Cerebellar nuclear complex (tissue), 1 donor: ENCODE measurements around the gene CPSF4L.

Experiments
- DNase-seq, 2 experiments: peaks; one replicate each; lab custom pipeline; 2025; lab: John Stamatoyannopoulos, UW

Gene CPSF4L

DNA sequence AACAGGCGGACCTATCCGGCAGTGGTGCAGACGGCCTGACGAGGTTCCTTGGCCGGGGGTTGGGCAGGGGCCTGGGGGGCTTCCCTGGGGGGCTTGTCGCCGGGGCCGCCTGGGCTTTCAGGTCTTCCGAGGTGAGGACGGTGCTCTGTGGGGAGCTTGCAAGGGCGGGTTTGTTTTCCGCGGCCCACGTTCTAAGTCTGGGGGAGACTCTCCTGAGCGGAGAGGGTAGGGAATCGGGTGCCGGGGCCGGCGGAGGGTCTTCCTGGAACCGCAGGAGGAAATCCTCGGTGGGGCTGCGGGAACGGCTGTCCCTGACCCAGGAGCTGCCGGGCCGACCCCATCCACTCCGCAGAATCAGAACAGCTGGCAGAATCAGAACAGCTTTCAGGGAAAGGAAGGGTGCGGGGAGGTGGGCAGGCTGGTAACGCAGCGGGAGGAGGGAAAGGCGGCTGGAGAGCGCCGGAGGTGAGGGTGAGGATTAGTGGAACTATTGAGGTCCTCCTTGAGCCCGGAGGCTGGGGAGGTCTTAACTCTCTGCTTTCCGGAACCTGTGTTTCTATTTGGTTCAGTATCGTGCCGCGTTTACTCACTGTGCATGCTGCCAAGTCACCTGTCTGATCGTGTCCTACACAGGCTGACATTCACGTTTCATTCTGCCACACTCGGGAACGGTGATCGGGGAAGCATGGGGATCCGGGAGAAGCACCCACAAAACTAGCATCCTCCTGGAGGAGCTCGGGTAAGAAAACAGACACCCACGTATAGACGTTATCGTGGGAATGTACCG lies 28.9 kb downstream of the CPSF4L start:
- no peak for DNase-seq

DNA sequence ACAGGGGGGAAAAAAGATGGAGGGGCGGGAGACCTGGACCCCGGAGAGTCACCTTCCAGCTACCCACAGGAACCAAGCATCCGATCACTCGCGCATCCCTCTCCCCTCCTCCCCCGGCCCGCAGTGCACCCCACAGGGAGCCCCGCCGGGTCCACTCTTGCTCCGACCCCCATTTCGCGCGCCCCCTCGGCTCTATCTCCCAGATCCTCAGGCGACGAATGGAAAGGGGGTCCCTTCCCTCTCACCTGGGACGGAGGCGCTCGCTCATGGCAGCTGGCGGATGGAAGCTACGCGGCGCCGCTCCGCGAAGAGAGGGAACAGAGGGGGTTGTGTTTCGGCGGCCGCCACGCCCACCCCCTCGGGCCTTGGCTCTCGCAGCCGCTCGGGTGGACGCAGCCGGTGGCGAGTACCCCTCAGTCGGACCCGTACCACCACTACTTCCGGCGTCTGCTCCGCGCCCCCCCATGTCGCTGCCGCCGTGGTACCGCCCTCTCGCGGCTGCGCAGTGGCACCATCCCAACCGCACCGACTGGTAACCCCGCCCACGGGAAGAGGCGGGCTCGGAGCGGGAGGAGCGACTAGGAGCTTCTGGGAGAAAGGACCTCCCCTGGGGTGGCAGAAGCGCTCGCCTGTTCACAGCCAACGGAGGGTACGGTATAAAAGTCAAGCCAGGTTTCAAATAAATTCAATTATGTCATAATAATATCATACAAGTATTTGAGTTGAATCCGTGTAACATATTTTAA lies 29.7 kb downstream of the CPSF4L start:
- DNase-seq = peak; percentile 65 to 91

DNA sequence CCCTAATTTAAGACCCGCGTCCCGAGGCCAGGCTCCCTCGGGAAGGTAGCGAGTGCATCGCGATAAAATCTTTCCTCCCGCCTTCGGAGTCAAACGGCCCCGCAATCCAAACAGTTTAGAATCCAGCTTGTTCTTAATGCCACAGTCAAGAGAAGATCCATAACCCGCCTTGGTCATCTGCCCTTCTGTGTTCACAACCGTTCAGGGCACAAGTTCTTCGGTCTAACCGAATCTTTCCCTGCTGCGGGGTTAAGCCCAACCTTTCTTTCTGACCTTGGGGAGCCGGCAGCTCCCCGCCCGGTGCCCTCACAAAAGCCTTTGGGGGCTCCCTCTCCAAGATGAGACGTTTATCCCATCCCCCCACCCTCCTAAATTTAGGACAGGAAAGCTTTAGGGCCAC lies 30.3 kb downstream of the CPSF4L start:
- no peak for DNase-seq

DNA sequence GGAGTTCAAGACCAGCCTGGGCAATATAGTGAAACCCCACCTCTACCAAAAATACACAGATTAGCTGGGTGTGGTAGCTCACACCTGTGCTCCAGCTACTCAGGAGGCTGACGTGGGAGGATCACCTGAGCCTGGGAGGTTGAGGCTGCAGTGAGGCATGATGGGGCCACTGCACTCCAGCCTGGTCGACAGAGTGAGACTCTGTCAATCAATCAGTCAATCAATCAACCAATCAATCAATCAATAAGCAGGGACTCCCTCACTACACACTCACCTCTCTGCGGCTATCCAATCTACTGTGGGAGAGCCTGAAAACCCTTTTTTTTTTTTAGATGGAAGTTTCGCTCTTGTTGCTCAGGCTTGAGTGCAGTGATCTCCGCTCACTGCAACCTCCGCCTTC lies 31.6 kb downstream of the CPSF4L start:
- DNase-seq = no peak

DNA sequence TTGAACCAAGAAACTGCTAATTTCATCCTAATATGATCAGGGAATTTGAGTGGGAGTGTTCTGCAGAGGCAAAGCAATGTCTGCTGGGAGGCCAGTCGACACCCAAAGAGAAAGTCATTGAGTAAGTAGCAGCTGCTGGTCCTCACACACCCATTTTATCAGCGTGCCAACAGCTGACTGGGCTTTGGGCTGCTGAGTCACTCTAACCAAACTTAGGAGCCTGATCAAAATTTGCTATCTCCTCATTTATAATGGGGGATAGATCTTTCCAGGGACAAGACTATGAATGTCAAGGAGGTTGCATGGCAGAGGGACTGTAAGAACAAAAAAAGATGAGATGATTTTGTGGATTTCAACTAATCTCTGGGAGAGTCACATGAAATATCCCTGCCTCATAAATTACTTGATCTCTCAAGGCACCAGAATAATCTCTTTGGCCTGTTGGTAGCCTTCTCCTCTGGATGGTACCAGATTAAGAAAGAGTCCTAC lies 32.9 kb downstream of the CPSF4L start:
- no peak for DNase-seq

DNA sequence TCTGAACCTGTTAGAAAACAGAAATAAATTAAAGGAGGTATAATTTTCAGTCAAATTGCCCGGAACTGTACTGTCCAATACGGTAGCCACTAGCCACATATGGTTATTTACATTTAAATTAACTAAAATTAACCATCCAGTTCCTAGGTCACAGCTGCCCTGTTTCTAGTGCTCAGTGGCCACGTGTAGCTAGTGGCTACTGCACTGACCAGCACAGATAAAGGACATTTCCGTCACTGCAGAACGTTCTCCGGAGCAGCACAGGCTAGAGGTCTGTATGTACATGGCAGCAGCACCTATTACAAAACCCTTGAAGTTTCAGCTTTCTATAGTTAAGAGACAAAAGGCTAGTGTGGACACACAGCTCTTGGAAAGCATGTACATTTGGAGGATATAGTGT lies 33.7 kb downstream of the CPSF4L start:
- no peak for DNase-seq

DNA sequence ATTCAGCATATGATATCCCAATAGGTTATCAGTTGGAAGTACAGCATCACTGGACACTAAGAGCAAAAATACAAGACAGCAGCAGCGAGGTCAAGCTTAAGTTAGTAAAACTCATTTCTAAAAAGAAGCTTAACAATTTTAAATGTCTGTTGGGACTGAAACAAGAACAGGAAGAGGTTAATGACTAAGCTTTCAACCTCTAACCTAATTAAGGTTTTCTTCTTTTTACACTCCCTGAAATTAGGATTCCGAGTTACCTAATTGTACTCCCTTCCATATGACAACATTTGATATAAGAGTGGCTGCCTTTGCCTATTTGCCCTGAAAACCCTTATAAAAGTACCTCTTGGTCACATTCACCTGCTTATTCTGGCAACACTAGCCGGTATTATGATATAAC lies 34.3 kb downstream of the CPSF4L start:
- DNase-seq = no peak

DNA sequence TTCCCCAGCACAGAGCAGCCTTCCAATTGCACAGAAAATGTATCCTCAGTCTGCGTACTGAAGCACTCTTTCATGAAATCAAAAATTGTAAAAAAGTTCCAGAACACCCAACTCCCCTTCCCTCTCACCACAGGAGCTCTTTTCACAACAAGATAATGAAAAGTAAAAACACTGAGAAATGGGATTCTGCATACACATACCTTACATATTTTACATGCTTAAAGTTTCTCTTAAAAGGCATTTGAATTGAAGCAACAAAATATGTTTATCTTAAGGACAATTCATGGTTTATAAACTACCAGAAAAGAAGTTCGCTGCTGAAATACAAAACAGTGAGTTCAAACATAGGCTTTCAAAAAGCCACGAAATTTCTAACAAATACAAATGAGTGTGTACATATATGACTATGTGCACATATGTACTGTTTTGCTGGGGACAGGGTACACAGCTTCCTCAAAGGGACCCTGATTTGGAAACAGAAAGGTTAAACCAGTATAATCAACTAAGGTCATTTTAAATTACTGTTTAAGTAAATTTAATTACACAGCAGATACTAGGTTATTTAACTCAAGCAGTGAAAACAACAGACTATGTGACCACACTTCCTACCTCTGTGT lies 35.0 kb downstream of the CPSF4L start:
- no peak for DNase-seq

DNA sequence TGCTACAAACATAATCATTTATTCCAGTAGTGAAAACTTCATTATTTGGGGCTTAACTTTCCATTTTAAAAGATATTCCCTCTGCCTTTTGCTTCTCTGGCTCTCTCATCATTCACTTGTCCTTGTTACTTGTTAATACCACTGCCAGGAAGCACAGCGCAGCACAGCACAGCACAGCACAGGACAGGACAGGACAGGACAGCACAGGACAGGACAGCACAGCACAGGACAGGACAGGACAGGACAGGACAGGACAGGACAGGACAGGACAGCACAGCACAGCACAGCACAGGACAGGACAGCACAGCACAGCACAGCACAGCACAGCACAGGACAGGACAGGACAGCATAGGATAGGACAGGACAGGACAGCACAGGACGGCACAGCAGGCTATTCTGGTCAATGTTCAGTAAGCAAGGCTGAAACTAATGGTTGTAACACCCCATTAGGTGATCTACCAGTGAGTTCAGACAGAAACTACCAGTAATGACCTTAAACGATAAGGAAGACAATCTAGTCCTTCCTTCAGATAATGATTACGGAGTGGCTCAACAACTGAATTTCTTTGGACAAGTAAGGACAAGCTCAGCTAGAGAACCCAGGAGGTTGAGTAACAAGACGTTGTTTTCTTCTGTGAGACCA lies 36.9 kb downstream of the CPSF4L start:
- no peak for DNase-seq

DNA sequence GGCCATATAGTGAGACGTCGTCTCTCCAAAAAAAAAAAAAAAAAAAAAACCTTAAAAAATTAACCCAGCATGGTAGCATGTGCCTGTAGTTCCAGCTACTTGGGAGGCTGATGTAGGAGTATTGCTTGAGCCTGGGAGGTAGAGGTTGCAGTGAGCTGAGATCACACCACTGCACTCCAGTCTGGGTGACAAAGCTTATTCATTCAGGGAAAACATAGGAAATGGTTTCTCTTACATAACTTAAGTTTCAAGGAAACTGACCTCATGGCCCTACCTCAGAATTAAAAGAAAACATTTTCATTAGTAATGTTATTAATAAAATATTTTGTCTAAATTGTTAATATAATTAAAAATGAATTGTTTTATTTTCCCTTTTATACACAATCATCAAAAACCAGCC lies 37.4 kb downstream of the CPSF4L start:
- DNase-seq = no peak

DNA sequence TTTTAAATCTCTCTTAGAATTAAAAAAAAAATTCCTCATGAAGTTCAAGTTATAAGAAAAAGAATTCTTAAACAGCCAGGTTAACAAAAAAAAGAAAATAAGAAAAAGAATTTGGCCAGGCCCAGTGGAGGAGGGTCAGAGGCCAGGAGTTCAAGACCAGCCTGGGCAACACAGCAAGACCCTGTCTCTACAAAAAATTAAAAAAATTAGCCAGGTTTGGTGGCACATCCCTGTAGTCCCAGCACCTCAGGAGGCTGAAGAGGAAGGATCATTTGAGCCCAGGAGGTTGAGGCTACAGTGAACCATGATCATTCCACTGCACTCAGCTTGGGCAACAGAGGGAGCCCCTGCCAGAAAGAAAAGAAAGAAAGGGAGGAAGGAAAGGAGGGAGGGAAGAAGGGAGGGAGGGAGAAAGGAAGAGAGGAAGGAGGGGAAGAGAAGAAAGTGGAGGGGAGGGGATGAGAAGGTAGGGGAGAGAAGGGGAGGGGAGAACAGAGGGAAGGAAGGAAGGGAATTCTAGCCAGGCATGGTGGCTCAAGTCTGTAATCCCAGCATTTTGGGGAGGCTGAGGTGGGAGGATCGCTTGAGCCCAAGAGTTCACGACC lies 38.0 kb downstream of the CPSF4L start:
- DNase-seq = no peak

DNA sequence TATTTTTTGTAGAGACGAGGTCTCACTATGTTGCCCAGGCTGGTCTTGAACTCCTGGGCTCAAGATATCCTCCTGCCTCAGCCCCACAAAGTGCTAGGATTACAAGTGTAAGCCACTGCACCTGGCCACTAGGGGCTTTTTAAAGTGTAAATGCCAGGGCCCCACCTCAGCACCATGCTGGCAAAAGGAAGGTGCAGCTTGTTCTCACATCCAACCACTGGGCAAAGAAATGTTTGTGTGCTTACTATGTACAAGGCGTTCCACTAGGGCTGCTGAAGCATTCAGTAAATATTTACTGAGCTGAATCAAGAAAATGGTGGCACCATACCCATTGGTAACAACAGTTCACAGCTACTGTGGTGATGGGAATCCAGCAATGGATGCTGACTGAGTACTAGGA lies 46.2 kb downstream of the CPSF4L start:
- no peak for DNase-seq

DNA sequence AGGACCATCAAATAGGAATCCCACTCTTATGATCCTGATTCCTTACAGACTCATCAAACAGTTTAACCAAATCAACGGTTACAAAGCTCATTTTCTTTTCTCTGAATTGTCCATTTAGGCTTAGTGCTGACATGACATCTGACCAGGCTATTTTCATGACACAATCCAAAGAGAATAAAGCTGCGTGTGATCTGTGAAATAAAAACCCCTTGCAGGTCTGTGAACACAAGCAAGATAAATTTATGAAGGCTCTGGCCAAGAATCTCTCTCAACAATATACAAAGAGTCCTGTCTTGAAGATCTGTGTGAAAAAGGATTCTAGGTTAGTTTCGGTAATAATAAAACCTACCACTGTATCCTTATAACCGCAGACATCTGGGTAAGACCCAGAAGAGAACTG lies 46.8 kb downstream of the CPSF4L start:
- DNase-seq = no peak

DNA sequence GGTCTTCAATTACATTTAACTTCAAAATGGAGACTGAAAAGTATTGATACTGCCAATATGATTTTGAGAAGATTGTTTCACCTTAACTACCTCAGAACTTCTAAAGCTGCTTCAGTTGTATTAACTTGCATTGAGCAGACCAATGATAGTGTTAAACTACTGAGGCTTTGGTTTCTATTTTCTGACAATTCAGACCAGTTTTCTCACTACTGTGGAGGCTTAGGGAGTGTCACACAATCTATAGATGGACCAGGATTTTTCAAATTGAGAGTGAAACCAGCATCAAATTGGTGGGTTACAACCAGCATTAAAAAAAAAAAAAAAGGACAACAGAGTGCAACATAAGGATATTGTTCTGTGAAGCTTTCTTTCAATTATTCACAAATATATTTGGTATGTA lies 47.7 kb downstream of the CPSF4L start:
- DNase-seq = no peak

DNA sequence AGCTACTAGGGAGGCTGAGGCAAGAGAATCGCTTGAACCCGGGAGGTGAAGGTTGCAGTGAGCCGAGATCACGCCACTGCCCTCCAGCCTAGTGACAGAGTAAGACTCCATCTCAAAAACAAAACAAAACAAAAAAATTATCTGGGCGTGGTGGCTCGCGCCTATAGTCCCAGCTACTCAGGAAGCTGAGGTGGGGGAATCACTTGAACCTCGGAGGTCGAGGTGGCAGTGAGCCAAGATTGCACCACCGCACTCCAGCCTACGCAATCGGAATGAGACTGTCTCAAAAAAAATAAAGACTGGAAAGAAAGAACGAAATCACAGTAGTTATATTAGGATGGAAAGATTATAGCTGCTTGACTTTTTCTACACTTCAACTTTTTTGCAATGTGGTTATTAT lies 49.9 kb downstream of the CPSF4L start:
- no peak for DNase-seq

DNA sequence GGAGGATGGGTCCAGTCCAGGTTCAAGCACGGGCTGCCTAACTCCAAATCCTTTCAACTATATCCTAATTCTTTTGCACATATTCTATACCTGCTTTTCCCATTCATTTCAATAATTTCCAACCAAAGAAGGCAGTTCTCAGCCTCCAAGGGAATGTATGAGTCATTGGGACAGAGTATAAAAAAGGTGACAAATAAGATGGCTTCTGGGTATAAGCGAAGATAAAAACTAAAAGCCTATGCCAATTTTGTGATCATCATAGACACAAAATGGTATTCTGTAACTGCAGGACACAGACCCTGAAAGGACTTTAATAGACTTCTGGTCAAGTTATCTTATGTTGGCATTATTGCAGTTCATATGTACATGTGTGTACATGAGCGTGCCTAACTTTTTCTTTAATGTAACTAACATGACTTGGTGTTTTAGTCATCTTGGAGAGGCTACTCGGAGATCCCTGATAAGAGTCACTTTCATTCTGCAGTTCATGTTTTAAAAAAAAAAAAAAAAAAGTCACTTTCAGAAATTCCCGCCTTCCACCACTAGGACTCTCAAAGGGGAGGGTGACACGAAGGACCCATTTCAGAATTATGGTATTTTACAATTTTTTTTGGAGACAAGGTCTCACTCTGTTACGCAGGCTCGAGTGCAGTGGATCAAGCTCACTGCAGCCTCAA lies 51.5 kb downstream of the CPSF4L start:
- no peak for DNase-seq

DNA sequence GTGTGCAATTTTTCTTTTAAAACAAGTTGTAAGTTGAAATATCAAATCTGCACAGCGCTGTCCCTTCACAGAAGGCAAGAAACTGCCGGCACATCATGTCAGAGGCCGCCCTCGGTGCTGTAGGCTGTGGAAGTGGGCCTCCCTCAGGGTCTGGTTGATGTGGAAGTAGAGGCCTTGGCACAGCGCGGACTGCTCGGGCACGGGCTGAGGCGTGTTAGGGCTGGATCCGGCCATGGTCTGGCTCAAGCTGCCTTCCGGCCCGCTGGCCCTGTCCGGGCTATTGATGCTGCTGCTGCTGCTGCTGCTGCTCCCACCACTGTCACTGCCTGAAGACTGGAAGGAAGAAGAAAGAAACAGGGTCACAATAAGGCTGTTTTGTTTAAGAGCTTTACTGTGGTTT lies 52.2 kb downstream of the CPSF4L start:
- DNase-seq = no peak

DNA sequence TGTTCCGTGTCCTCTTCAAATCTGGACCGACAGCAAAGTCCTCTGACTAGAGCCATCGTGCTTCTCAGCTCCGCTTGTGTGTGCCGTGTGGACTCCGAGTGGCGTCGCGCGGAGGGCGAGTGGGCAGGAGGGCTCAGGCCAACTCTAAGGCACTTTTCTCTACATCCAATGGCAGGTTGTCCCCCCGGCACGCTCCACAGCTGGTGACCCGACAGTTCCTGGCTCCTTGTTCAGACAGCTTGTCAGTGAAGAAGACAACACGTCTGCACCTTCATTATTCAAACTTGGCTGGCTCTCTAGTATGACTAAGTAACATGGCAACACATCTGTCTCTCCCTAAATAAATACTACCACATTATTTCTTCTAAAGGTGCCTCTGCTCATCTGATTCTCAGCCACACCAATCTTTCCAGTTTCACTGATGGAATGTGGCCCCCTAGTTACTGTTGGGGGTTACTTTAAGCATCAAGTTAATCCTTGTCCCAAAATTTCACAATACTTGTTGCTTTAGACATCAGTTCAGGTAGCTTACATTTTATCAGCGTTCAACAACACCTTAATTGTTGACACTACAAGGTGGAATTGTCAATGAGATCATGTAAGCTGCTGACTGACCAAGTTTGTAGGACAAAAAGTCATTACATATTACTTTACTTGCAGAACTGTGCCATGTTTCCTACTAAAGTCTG lies 53.4 kb downstream of the CPSF4L start:
- no peak for DNase-seq

DNA sequence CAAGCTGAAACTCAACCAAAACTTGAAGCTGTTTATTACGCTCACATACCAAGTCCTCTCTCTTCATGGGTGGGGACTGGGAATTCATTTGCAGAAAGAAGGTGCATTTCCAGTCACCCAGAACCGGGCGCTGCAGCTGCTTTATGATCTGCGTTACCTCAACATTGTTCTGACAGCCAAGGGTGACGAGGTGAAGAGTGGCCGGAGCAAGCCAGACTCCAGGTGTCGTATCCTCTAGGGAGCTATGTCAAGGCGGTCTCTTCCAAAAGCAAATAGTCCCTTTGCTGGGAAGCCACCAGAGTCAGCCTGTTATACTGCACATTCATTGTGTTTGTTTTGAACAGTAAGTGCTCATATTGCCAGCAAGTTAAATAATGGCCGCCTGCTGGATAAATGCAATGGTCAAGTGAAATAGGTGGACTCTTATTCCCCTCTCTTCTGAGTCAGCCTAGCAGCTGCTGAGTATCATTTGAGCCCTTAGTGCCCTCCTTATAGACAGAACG lies 56.2 kb downstream of the CPSF4L start:
- no peak for DNase-seq

DNA sequence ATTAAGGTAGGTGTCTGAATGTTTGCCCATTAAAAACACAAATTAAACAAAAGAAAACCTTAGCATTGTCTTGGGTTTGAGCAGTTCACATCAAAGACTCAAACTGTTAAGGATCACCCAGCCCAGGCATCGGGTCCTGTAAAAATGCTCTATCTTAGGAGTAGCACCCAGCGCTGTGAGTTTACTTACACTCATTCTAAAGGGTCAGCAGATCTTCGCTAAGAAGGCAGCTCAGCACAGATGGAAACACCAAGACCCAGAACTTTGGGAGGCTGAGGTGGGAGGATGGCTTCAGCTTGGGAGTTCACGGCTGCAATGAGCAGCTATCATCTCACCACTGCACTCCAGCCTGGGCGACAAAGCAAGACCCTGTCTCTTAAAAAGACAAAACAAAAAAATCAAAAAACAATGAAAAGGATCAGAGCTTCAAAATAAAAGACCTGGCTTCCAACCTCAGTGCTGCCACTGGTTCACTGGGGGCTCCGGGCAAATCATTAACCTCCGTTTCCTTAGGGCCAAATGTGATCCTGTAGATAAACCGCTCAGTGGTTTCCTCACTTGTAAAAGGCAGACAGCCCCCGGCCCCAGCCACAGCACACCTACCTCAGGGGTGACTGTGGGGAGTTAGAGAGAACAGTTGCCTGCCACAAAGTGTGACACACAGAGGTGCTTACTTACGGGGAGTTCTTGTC lies 57.7 kb downstream of the CPSF4L start:
- no peak for DNase-seq
